WTC11 (cell line): Measurements from ENCODE around the gene C1orf56.

Experiments used
- TF ChIP-seq, protein P1 (sequence below): fragments of 200-600 bp; IDR thresholded peaks from 2 replicates; pipeline ENCODE4 v1.8.0; 2022; ENCODE audit warnings: antibody characterized with exemption
- TF ChIP-seq, protein P2 (sequence below): sonication (generic); formaldehyde crosslinking; IDR thresholded peaks from 2 replicates; pipeline ENCODE4 v1.8.0; 2022; ENCODE audit warnings: mild to moderate bottlenecking, missing genetic modification reagents

DNA sequence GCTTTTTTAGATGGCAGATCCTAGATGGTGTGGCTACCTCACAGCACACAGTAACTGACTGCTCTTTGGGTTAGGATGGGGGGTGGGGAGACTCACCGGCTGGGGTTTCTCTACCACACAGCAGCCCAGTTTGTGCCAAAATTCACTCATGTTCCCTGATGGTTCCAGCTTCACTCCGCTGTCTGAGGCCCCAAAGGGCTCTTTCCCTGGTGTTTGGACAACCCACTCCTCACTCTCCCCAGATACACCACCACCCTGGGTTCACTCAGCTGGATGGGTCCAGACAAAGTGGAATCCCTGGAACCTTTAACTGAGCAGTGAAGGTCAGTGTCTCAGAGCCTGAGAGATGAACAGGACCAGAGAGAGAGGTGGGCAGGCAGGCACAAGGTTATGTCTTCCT lies 8.0 kb downstream of the C1orf56 start:
- TF ChIP-seq, protein P1, sequence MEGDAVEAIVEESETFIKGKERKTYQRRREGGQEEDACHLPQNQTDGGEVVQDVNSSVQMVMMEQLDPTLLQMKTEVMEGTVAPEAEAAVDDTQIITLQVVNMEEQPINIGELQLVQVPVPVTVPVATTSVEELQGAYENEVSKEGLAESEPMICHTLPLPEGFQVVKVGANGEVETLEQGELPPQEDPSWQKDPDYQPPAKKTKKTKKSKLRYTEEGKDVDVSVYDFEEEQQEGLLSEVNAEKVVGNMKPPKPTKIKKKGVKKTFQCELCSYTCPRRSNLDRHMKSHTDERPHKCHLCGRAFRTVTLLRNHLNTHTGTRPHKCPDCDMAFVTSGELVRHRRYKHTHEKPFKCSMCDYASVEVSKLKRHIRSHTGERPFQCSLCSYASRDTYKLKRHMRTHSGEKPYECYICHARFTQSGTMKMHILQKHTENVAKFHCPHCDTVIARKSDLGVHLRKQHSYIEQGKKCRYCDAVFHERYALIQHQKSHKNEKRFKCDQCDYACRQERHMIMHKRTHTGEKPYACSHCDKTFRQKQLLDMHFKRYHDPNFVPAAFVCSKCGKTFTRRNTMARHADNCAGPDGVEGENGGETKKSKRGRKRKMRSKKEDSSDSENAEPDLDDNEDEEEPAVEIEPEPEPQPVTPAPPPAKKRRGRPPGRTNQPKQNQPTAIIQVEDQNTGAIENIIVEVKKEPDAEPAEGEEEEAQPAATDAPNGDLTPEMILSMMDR: no peak
- TF ChIP-seq, protein P2, sequence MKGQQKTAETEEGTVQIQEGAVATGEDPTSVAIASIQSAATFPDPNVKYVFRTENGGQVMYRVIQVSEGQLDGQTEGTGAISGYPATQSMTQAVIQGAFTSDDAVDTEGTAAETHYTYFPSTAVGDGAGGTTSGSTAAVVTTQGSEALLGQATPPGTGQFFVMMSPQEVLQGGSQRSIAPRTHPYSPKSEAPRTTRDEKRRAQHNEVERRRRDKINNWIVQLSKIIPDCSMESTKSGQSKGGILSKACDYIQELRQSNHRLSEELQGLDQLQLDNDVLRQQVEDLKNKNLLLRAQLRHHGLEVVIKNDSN (CRISPR knock-in tag): no peak
